H1 (cell line): ENCODE measurements around the gene TBC1D25. TPM values are rescaled to one million over a fixed set of nuclear protein-coding genes. Genes with fewer than 3 reads are reported as not detected.

Experiments
- ASH2L ChIP-seq: fragments of 200-600, 300-600 bp; sonication (generic); IDR thresholded peaks from one replicate; pipeline ENCODE4 v1.7.1; 2017; ENCODE audit warnings: low read length
- BACH1 ChIP-seq: IDR thresholded peaks from 2 replicates; pipeline ENCODE4 v1.6.1; 2012; ENCODE audit warnings: low read length, improper control_type of control experiment
- BRCA1 ChIP-seq: IDR thresholded peaks from 2 replicates; pipeline ENCODE4 v1.6.1; 2012; ENCODE audit warnings: low read depth, low read length, improper control_type of control experiment
- CEBPB ChIP-seq: IDR thresholded peaks from 2 replicates; pipeline ENCODE4 v1.6.1; 2012; ENCODE audit warnings: low read depth, low read length
- EP300 ChIP-seq, 2 experiments: IDR thresholded peaks; 1 replicate in 1 of 2; 2 replicates in 1 of 2; pipeline ENCODE4 v1.6.1; 2011 to 2012; ENCODE audit warnings: low read depth in 2 of 2, low read length in 2 of 2, mild to moderate bottlenecking in 2 of 2, borderline replicate concordance in 1 of 2, inconsistent platforms in 1 of 2, moderate library complexity in 1 of 2
- EZH2 ChIP-seq: fragments of 200-600 bp; sonication (generic); IDR thresholded peaks from 2 replicates; pipeline ENCODE4 v1.7.1; 2012; ENCODE audit warnings: low read depth, mild to moderate bottlenecking, moderate library complexity, low read length, inconsistent platforms; ENCODE audit not compliant: severe bottlenecking
- HDAC2 ChIP-seq, 2 experiments: fragments of 300-600 bp in 1 of 2; sonication (generic) in 1 of 2; IDR thresholded peaks; 2 replicates each; pipeline ENCODE4 v1.6.1; 2011 to 2012; ENCODE audit warnings: low read depth in 2 of 2, low read length in 2 of 2, mild to moderate bottlenecking in 2 of 2, moderate library complexity in 2 of 2, borderline replicate concordance in 1 of 2, inconsistent platforms in 1 of 2
- JUN ChIP-seq: IDR thresholded peaks from 2 replicates; pipeline ENCODE4 v1.6.1; 2011; ENCODE audit warnings: low read depth, mild to moderate bottlenecking, improper control_type of control experiment, low read length
- NRF1 ChIP-seq: IDR thresholded peaks from 2 replicates; pipeline ENCODE4 v1.6.1; 2011; ENCODE audit warnings: mild to moderate bottlenecking, low read depth, low read length, improper control_type of control experiment
- POLR2A ChIP-seq, 2 experiments: IDR thresholded peaks; 1 replicate in 1 of 2; 2 replicates in 1 of 2; pipeline ENCODE4 v1.6.1; 2011; ENCODE audit warnings: low read depth in 2 of 2, low read length in 2 of 2, mild to moderate bottlenecking in 2 of 2; ENCODE audit errors: control extremely low read depth in 1 of 2
- POU5F1 ChIP-seq: IDR thresholded peaks from 2 replicates; pipeline ENCODE4 v1.6.1; 2011; ENCODE audit warnings: low read depth, mild to moderate bottlenecking, low read length, moderate library complexity
- SAP30 ChIP-seq: fragments of 300-600 bp; sonication (generic); IDR thresholded peaks from 2 replicates; pipeline ENCODE4 v1.7.1; 2012; ENCODE audit warnings: low read length, moderate library complexity, mild to moderate bottlenecking, inconsistent platforms; ENCODE audit not compliant: insufficient read depth, insufficient replicate concordance
- SP1 ChIP-seq: IDR thresholded peaks from 2 replicates; pipeline ENCODE4 v1.6.1; 2011; ENCODE audit warnings: low read depth, low read length
- SP2 ChIP-seq: IDR thresholded peaks from 2 replicates; pipeline ENCODE4 v1.6.1; 2012; ENCODE audit warnings: mild to moderate bottlenecking, low read length, inconsistent platforms
- polyA plus RNA-seq, 7 experiments: library from polyadenylated mRNA; depleted of rRNA in 3 of 7; stranded (reverse) in 5 of 7; unstranded in 2 of 7; fragments of >200 nt in 5 of 7; fragments of 200-250 nt in 2 of 7; gene quantifications; 1 replicate in 5 of 7; 2 replicates in 1 of 7; 4 replicates in 1 of 7; pipeline versions ENCODE4 v1.2.1 to v1.2.3, GENCODE V29; 2011 to 2013; ENCODE audit warnings: missing spikeins in 2 of 7, mixed read lengths in 2 of 7
- total RNA-seq: library from RNA; stranded (reverse); fragmentation: NEBNext Ultra II Directional; extraction: Animal tissue kit (Norgen Biotek cat#: 25700); gene quantifications from 2 replicates; pipeline ENCODE4 v1.2.1, GENCODE V29; 2021
- TF ChIP-seq, protein P1 (sequence below), 3 experiments: IDR thresholded peaks; 1 replicate in 2 of 3; 2 replicates in 1 of 3; pipeline versions ENCODE4 v1.5.1 to v1.6.1; 2011; ENCODE audit warnings: low read length in 3 of 3, mild to moderate bottlenecking in 3 of 3, inconsistent platforms in 2 of 3, low read depth in 1 of 3, moderate library complexity in 1 of 3; ENCODE audit not compliant: insufficient read depth in 1 of 3; ENCODE audit errors: control extremely low read depth in 1 of 3
- TF ChIP-seq, protein P2 (sequence below): IDR thresholded peaks from 2 replicates; pipeline ENCODE4 v1.6.1; 2012; ENCODE audit warnings: low read length, inconsistent platforms
- TF ChIP-seq, protein P3 (sequence below): IDR thresholded peaks from 2 replicates; pipeline ENCODE4 v1.6.1; 2011; ENCODE audit warnings: low read depth, mild to moderate bottlenecking, low read length; ENCODE audit not compliant: insufficient read depth
- TF ChIP-seq, protein P4 (sequence below): IDR thresholded peaks from 2 replicates; pipeline ENCODE4 v1.6.1; 2011; ENCODE audit warnings: low read length, improper control_type of control experiment

TBC1D25 gene
- total and polyA plus RNA-seq, 2 of the 8 experiments (the other 6 are each of a cell fraction or from before 2014, with no cell fraction given): 6.5 to 6.8 TPM

DNA sequence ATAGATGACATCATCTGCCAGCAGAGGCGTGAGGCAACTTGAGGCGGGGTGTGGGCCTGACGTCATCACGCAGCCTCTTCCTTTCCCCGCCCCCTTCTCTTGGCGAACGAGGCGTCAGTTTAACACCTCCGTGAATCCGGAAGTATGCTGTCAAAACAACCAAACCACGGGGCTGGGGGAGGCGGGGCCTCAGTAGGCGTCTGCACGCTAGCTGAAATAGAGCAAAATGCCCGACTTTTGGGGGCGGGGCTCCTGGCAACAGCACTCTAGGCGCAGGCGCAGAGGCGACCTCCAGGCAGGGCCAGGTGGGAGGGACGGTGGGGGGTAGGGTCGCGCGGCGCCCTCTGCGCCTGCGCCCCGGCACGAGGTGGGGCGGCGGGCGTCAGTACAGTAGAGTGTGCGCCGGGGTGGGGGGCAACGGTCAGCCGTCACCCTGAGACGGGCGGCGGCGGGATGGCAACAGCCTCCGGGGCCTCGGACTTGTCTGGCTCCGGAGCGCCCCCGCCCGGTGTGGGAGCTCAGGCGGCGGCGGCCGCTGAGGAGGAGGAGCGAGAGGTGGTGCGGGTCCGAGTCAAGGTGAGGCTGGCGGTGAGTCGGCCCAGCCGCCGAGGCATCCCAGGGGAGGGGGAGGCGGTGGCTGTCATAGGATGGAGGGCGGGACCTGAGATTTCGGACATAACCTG, at the start of gene TBC1D25 (continued):
- TF ChIP-seq, protein P1, sequence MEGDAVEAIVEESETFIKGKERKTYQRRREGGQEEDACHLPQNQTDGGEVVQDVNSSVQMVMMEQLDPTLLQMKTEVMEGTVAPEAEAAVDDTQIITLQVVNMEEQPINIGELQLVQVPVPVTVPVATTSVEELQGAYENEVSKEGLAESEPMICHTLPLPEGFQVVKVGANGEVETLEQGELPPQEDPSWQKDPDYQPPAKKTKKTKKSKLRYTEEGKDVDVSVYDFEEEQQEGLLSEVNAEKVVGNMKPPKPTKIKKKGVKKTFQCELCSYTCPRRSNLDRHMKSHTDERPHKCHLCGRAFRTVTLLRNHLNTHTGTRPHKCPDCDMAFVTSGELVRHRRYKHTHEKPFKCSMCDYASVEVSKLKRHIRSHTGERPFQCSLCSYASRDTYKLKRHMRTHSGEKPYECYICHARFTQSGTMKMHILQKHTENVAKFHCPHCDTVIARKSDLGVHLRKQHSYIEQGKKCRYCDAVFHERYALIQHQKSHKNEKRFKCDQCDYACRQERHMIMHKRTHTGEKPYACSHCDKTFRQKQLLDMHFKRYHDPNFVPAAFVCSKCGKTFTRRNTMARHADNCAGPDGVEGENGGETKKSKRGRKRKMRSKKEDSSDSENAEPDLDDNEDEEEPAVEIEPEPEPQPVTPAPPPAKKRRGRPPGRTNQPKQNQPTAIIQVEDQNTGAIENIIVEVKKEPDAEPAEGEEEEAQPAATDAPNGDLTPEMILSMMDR (IDR thresholded peaks at IDR 0.05; ENCODE audit: control extremely low read depth in 1 of 3, insufficient read depth in 1 of 3, low read depth in 1 of 3, low read length in 3 of 3): peak in 1 of 3 experiments; percentile 22; a peak in 1 of 4 replicates
- TF ChIP-seq SAP30 (no peak), ASH2L (peak; percentile 54), JUN (peak; percentile 58; the same call in 1 of the 2 replicates), EZH2 (no peak), SP2 (no peak), BACH1 (peak; percentile 41; the same call in 1 of the 2 replicates), CEBPB (peak; percentile 72; the same call in 1 of the 2 replicates), BRCA1 (no peak), POU5F1 (no peak), SP1 (peak; percentile 26; the same call in 1 of the 2 replicates), EP300 (IDR thresholded peaks at IDR 0.05; ENCODE audit: borderline replicate concordance in 1 of 2, low read depth in 2 of 2, low read length in 2 of 2) (no peak), POLR2A (IDR thresholded peaks at IDR 0.05; ENCODE audit: control extremely low read depth in 1 of 2, low read depth in 2 of 2, low read length in 2 of 2) (no peak), HDAC2 (IDR thresholded peaks at IDR 0.05; ENCODE audit: borderline replicate concordance in 1 of 2, low read depth in 2 of 2, low read length in 2 of 2) (no peak), NRF1 (peak; percentile 69)
- TF ChIP-seq, protein P2, sequence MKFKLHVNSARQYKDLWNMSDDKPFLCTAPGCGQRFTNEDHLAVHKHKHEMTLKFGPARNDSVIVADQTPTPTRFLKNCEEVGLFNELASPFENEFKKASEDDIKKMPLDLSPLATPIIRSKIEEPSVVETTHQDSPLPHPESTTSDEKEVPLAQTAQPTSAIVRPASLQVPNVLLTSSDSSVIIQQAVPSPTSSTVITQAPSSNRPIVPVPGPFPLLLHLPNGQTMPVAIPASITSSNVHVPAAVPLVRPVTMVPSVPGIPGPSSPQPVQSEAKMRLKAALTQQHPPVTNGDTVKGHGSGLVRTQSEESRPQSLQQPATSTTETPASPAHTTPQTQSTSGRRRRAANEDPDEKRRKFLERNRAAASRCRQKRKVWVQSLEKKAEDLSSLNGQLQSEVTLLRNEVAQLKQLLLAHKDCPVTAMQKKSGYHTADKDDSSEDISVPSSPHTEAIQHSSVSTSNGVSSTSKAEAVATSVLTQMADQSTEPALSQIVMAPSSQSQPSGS: peak; percentile 95
- TF ChIP-seq, protein P3, sequence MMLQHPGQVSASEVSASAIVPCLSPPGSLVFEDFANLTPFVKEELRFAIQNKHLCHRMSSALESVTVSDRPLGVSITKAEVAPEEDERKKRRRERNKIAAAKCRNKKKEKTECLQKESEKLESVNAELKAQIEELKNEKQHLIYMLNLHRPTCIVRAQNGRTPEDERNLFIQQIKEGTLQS: no peak
- TF ChIP-seq, protein P4, sequence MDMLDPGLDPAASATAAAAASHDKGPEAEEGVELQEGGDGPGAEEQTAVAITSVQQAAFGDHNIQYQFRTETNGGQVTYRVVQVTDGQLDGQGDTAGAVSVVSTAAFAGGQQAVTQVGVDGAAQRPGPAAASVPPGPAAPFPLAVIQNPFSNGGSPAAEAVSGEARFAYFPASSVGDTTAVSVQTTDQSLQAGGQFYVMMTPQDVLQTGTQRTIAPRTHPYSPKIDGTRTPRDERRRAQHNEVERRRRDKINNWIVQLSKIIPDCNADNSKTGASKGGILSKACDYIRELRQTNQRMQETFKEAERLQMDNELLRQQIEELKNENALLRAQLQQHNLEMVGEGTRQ: 0 out of 2 replicates have a peak, but pooled peaks have one; percentile 14
